Stimulated activated CD4-positive, alpha-beta T cell treated with anti-CD3 and anti-CD28 coated beads, Interleukin-15, amount 100 ng/mL, for 48 hours (primary cell): ENCODE measurements around the gene NEUROD2.

Experiments used
- DNase-seq, 2 donors: peaks; one replicate each; pipeline ENCODE4 v3.0.0-alpha.2; 2020; ENCODE audit warnings: low read depth in 2 of 2

Gene NEUROD2

GRCh38 chr17:39580082-39580468 lies 27.6 kb downstream of the NEUROD2 start:
- no peak for DNase-seq

- DNase-seq = no peak
Observed at GRCh38 chr17:39579318-39580081, 28.2 kb downstream of the NEUROD2 start.

- DNase-seq = no peak
Observed at GRCh38 chr17:39578272-39578671, 29.4 kb downstream of the NEUROD2 start.

GRCh38 chr17:39576187-39576586 lies 31.5 kb downstream of the NEUROD2 start:
- DNase-seq = no peak

- peak in 1 of 2 donors; percentile 24 for DNase-seq
Observed at GRCh38 chr17:39573447-39574298, 34.0 kb downstream of the NEUROD2 start.

- no peak for DNase-seq
Observed at GRCh38 chr17:39572121-39572520, 35.6 kb downstream of the NEUROD2 start.

- no peak for DNase-seq
Observed at GRCh38 chr17:39569126-39569525, 38.6 kb downstream of the NEUROD2 start.

- no peak for DNase-seq
Observed at GRCh38 chr17:39568702-39569101, 39.0 kb downstream of the NEUROD2 start.

- no peak for DNase-seq
Observed at GRCh38 chr17:39566094-39566850, 41.4 kb downstream of the NEUROD2 start.

- DNase-seq = no peak
Observed at GRCh38 chr17:39564211-39564848, 43.4 kb downstream of the NEUROD2 start.

GRCh38 chr17:39563476-39563875 lies 44.2 kb downstream of the NEUROD2 start:
- no peak for DNase-seq

GRCh38 chr17:39562976-39563375 lies 44.7 kb downstream of the NEUROD2 start:
- DNase-seq = no peak

GRCh38 chr17:39562395-39562794 lies 45.3 kb downstream of the NEUROD2 start:
- DNase-seq = no peak

GRCh38 chr17:39556423-39556822 lies 51.3 kb downstream of the NEUROD2 start:
- DNase-seq = no peak

GRCh38 chr17:39555368-39555767 lies 52.4 kb downstream of the NEUROD2 start:
- no peak for DNase-seq
